GM18499 (cell line): ENCODE results near the gene PPP2R5B.
"Not testable (repeated sequence)": the region's sequence is repeated elsewhere in the genome, so short reads cannot be mapped to it uniquely, and the experiment has no call there.

Experiments
- ATAC-seq: cut with Tn5 transposase; IDR thresholded peaks from one replicate; pipeline ENCODE4 v1.9.1; 2021; ENCODE audit warnings: moderate number of reproducible peaks; ENCODE audit not compliant: insufficient read depth, unreplicated experiment

The PPP2R5B gene

DNA sequence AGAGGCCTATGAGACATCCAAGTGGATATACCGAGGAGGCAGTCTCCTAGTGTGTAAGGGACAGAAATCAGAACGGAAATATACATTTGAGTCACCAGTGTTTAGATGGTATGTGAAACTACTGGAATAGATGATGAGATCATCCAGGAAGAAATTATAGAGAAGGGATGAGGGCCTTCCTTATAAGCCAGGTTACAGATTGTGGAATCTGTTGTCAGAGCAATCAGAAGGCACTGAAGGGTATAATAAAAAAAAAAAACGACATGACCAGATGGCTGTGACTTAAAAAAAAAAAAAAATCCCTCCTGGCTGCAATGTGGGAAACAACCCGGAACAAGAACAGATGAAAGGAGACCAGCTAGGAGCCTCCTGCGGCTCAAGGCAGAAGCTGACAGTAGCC is 44.7 kb downstream of the PPP2R5B start:
- ATAC-seq = no peak

DNA sequence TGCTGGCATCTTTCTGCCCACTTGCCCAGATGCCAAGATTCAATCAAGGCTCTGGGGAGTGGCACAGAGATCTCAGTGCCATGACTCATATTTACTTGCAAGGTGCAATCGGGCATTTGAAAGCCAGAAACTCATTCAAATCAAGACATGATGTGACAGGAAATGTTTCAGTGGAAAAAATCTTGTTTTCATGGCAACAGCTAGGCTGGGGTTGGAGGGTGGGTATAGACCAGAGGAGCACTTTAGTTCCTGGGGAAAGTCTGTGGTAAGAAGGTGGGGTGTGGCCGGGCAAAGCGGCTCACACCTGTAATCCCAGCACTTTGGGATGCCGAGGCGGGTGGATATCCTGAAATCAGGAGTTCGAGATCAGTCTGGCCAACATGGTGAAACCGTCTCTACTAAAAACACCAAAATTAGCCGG is 46.3 kb downstream of the PPP2R5B start:
- no peak for ATAC-seq

DNA sequence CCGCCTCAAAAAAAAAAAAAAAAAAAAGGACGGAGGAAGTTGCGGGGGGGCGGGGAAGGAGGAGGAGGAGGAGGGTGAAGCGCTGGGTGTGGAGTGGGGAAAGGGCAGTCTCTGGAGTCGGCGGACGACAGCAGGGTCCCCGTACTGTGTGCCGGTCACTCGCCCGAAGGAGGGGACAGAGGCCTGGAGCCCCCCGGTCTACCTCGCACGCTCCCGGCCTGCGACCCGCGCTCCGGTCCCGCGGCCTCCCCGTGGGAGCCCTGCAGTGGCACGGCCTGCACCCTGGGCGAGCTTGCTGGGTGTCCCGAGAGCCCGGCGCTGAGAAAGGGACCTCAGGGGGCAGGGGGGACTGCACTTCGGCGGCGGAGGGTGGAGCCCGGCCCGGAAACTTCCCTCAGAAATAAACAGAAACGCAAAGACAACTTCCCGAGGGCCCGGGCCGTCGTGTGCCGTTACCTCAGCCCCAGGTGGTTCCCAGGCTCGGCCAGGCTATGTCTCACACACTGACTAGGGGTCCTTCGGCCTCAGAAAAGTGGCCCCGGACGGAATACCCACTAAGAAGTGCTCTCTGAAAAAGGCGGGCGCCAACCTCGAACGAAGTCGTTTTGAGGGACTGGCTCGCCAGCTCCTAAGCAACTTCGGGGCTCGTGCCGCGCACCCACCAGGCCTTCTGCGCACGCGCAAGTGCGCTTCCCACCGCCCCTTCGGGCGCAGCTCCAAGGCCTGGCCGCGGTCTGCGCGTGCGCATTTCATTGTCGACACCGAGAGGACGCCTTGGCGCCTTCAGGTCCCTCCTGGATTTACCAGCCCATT is 47.1 kb downstream of the PPP2R5B start, which contains the start of gene MAJIN:
Gene MAJIN (minus strand): TSS at position 688 of the 813 bp plus-strand sequence. CDS start 12,703 bp downstream, outside the sequence.
- no peak for ATAC-seq

DNA sequence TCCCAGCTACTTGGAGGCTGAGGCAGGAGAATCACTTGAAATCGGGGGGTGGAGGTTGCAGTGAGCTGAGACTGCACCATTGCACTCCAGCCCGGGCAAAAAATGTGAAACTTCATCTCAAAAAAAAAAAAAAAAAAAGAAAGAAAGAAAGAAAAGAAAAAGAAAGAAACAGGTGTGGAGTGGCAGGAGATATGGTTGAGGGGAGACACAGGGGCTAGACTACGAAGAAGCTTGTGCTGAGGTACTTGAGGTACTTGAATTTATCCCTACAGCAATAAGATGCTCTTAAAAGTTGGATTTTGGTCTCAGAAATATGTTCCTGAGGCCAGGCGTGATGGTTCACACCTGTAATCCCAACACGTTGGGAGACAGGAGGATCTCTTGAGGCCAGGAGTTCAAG is 49.6 kb downstream of the PPP2R5B start:
- no peak for ATAC-seq

DNA sequence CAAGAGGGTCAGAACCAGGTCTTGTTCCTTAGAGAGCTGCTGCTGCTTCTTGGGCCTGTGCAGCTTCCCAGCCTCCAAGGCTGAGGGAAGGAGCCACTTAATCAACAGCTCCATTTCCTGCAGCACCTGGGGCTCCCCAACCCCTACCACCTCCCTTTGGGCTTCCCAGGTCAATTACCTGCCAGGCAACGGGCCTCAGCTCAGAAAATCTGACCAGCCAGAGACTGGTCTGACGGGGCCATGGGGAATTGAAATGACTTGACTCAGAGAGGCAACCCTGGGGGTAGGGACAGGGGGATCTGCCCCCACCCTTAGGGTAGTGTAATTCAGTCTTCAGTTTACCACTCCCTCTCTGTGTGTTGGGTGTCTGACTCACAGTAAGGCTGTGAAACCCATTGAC is 52.2 kb downstream of the PPP2R5B start:
- ATAC-seq = no peak

DNA sequence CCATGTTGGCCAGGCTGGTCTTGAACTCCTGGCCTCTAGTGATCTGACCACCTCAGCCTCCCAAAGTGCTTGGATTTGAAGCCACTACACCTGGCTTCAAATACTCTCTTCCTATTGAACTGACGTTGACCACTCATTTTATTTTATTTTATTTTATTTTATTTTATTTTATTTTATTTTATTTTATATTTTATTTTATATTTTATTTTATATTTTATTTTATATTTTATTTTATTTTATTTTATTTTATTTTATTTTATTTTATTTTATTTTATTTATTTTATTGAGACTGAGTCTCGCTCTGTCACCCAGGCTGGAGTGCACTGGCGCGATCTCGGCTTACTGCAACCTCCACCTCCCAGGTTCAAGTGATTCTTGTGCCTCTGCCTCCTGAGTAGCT is 58.9 kb downstream of the PPP2R5B start:
- not testable (repeated sequence) for ATAC-seq
